Measurements from ENCODE around the gene LHX2.

Gene LHX2

DNA sequence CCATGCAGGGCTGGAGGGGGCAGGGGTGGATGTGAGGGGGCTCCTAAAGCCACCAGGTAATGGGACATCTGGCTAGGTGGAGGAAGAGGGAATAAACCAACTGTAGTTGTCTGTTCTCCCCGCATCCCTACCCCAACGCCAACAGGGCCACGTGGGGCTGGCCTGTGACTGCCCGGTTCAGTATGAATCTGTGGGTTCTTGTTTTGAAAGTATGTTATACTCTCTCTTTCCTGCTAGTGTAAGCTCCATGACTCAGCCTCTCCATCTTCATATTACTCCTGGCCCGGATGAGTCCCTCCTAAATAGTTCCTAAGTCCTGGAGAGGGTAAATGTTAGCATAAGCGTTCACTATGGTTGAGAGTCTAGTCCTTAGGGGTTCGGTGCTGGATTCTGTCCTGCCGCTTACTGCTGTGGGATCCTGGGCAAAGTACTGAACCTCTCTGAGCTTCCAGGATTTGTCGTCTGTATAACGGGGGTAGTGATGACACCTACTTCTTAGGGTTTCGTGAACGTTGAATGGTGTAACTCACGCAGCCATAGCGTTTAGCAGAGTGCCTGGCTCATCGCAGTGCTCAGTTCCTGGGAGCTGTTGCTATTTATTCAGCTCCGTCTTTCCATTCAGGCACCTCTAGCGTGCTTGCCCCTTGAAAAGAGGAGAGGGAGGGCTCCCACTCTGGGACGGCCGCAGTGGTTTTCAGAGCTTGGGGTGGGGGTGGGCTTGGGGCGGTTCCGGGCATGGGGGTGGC lies 28.8 kb downstream of the LHX2 start:
- no peak for DNase-seq (ENCODE audit: low read depth)
- TF ChIP-seq, protein P1, sequence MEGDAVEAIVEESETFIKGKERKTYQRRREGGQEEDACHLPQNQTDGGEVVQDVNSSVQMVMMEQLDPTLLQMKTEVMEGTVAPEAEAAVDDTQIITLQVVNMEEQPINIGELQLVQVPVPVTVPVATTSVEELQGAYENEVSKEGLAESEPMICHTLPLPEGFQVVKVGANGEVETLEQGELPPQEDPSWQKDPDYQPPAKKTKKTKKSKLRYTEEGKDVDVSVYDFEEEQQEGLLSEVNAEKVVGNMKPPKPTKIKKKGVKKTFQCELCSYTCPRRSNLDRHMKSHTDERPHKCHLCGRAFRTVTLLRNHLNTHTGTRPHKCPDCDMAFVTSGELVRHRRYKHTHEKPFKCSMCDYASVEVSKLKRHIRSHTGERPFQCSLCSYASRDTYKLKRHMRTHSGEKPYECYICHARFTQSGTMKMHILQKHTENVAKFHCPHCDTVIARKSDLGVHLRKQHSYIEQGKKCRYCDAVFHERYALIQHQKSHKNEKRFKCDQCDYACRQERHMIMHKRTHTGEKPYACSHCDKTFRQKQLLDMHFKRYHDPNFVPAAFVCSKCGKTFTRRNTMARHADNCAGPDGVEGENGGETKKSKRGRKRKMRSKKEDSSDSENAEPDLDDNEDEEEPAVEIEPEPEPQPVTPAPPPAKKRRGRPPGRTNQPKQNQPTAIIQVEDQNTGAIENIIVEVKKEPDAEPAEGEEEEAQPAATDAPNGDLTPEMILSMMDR (IDR thresholded peaks at IDR 0.05; ENCODE audit: low read depth, low read length, missing control alignments) = no peak
- no peak overlapping the region for H3K4me3 ChIP-seq (ENCODE audit: low read depth, low read length)

DNA sequence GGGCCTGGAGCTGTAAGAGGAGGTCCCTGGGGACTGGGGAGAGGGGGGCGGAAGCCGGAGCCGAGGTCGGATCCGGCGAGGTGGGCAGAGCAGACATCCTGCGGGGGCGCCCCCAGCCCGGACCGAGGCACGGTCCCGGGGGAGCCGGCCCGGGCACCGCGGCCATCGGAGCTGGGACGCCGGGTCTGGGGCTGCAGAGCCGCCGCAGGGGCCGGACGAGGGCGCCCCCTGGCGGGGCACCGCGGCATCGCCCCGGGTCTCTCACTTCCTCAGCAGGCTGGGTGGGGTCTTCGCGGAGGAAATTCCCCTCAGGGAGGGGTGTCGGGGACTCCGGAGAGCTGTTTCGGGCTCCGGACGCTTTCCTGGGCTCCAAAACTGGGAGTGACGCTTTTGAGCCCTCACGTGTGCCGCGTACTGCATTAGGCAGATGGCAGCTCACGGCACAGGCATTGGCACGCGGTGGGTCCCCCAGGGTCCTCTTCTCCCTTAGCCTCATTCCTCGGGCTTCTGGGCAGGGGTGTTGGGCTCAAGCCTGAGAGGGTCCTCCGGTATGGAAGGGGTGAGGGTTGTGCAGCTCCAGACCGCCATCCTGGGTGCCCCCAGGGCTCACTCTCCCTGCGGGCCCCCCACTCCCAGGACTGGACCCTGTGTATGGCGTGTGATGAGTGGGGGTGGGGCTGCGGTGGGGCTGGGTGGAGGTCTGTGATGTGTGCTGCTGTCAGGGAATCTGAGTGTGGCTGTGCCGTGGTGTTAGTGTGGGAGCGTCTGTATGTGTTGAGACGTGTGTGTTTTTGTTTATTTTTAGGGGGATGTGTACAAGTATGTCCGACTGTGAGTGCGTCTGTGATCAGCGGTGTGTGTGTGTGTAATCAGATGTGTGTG lies 29.6 kb downstream of the LHX2 start:
- TF ChIP-seq, protein P1 (IDR thresholded peaks at IDR 0.05; ENCODE audit: low read depth, low read length, missing control alignments) = peak; percentile 96
- no peak for DNase-seq (ENCODE audit: low read depth)
- H3K4me3 ChIP-seq (ENCODE audit: low read depth, low read length) = peak overlapping the region; percentile 24

DNA sequence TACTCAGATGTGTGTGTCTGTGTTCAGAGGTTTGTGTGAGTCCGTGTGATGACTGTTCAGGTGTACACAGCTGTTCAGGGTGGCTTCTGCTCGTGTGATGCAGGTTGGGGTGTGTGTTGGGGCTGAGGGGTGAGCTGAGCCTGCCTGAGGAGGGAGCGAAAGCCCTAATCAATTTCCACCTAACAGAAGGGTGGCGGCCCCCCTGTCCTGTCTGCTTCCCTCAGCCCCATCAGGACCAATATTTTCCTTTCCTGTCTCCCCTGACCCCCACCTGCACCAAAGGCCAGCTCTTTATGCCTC lies 30.2 kb downstream of the LHX2 start:
- TF ChIP-seq, protein P1 (IDR thresholded peaks at IDR 0.05; ENCODE audit: low read depth, low read length, missing control alignments) = no peak
- no peak overlapping the region for H3K4me3 ChIP-seq (ENCODE audit: low read depth, low read length)
- DNase-seq (ENCODE audit: low read depth) = no peak

GRCh38 chr9:124042201-124042721 lies 30.7 kb downstream of the LHX2 start:
- TF ChIP-seq, protein P1 (IDR thresholded peaks at IDR 0.05; ENCODE audit: low read depth, low read length, missing control alignments) = no peak
- no peak overlapping the region for H3K4me3 ChIP-seq (ENCODE audit: low read depth, low read length)
- no peak for DNase-seq (ENCODE audit: low read depth)

GRCh38 chr9:124044448-124044847 lies 32.9 kb downstream of the LHX2 start:
- no peak overlapping the region for H3K4me3 ChIP-seq (ENCODE audit: low read depth, low read length)
- DNase-seq (ENCODE audit: low read depth) = no peak
- TF ChIP-seq, protein P1 (IDR thresholded peaks at IDR 0.05; ENCODE audit: low read depth, low read length, missing control alignments) = no peak

DNA sequence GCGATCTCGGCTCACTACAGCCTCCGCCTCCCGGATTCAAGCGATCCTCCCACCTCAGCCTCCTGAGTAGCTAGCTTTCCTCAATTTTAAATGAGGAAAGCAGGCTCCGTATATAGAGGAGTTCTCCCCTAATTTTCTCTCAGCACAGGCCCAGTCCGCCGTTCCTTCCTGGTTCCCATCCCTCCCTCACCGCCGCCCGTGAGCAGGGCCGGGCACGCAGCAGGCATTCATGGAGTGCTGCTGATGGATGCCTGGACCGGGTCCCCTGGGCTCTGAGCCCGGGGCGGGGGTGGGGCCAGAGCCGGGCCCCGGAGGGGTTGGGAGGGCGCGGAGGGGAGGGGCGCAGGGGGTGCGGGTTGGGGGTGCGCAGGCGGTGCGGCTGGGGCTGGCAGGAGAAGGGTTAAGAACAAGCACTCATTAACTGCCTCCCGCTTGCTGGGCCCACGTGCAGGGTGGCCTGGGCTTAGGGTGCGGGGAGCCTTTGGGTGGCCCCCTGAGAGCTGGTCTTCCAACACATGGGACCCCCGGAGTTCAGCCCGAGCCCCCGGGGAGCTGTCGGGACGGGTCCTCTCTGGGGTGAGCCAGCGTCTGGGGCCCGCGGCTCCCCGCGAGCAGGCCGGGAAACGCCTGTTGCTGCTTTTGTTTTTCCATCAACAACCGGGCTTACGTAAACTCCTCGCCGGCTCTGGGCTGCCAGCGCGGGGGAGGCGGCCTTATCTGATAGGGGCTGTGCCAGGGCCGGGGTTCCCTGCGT lies 33.7 kb downstream of the LHX2 start:
- no peak for DNase-seq (ENCODE audit: low read depth)
- no peak overlapping the region for H3K4me3 ChIP-seq (ENCODE audit: low read depth, low read length)
- TF ChIP-seq, protein P1 (IDR thresholded peaks at IDR 0.05; ENCODE audit: low read depth, low read length, missing control alignments) = no peak
